ENCODE measurements around the gene METRN.
A peak's percentile ranks its signal among the peaks of the same experiment; 100 is the strongest.

The METRN gene

DNA sequence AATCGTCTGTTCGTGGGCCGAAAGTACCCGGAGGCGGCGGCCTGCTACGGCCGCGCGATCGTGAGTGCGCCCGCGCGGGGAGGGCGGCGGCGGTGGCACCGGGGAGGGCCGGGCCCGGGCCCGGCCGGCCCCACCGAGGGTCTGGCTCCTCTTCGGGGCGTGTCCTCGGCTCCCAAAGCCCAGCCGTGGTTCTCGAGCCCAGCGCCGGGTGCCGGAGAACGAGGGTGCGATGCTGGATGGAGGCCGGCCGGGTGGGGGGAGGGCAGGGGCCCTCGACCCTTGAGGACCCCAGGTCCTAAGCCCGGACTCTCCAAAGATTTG is 34.3 kb upstream of the METRN start:
- Histone ChIP-seq H2AK5ac (ENCODE audit: low read length, severe bottlenecking) (no peak overlapping the region), H3K4me2 (ENCODE audit: low read length, poor library complexity, severe bottlenecking) (peak overlapping the region; percentile 83), H4K8ac (ENCODE audit: low read length) (peak overlapping the region; percentile 72), H4K91ac (ENCODE audit: low read length) (peak overlapping the region; percentile 52), H3K9ac (ENCODE audit: low read length) (peak overlapping the region; percentile 94), H3K18ac (ENCODE audit: low read depth in 1 of 2, low read length in 2 of 2) (peak overlapping the region; percentile 50 to 76), H3K14ac (ENCODE audit: low read length in 2 of 2) (peak overlapping the region in 1 of 2 experiments; percentile 80), H2BK5ac (ENCODE audit: low read depth, low read length, poor library complexity, severe bottlenecking) (peak overlapping the region; percentile 20), H2BK120ac (ENCODE audit: low read depth, low read length) (peak overlapping the region; percentile 45), H3K36me3 (ENCODE audit: control insufficient read depth in 1 of 2, insufficient read depth in 2 of 2, low read depth in 1 of 2, low read length in 2 of 2) (peaks cover 29 to 58% of the 10 kb centered on the region in 2 experiments), H3K27ac (ENCODE audit: low read length, poor library complexity, severe bottlenecking) (peak overlapping the region; percentile 59), H2BK15ac (ENCODE audit: low read depth, poor library complexity, severe bottlenecking) (no peak overlapping the region), H3K4me3 (ENCODE audit: insufficient read depth in 1 of 2, low read depth in 1 of 2, low read length in 2 of 2) (peak overlapping the region; percentile 80 to 93), H2AFZ (ENCODE audit: low read depth, low read length) (no peak overlapping the region), H3K79me1 (replicated peaks; ENCODE audit: low read length, poor library complexity, severe bottlenecking) (peaks cover 14% of the 10 kb centered on the region), H3K4me1 (ENCODE audit: control insufficient read depth, insufficient read depth, low read depth, low read length) (peaks cover 71% of the 10 kb centered on the region), H3K4ac (ENCODE audit: low read depth in 1 of 2, low read length in 2 of 2) (peak overlapping the region; percentile 65 to 91), H3K23ac (ENCODE audit: low read length in 2 of 2) (no peak overlapping the region), H3K9me3 (ENCODE audit: control insufficient read depth, low read length) (no peaks in the 10 kb centered on the region), H3K27me3 (ENCODE audit: control insufficient read depth in 1 of 2, insufficient read depth in 1 of 2, low read length in 2 of 2) (no peaks in the 10 kb centered on the region), H2BK12ac (ENCODE audit: low read length in 2 of 2) (no peak overlapping the region)
- WGBS: under 1% methylated on average over 38 of the region's 38 CpGs
- no peak for DNase-seq

DNA sequence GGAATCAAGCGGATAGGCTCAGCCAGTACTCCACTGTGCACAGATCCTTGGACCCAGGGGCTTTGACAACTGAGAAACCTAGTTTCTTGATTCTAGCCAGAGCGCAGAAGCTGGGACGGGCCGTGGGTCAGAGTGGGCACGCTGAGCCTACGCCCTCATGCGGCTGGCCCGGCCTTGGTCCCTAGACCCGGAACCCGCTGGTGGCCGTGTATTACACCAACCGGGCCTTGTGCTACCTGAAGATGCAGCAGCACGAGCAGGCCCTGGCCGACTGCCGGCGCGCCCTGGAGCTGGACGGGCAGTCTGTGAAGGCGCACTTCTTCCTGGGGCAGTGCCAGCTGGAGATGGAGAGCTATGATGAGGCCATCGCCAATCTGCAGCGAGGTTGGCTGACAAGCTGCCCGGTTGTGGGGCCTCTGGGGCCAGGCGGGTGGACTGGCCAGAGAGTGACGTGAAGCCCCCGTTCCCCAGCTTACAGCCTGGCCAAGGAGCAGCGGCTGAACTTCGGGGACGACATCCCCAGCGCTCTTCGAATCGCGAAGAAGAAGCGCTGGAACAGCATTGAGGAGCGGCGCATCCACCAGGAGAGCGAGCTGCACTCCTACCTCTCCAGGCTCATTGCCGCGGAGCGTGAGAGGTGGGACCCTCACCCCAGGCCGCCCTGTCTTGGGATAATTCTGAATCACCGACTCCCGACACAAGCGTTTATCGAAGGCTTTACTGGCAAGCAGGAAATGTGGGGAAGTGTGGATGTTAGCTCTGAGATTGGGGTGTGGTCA is 33.8 kb upstream of the METRN start:
- Histone ChIP-seq H3K27me3 (ENCODE audit: control insufficient read depth in 1 of 2, insufficient read depth in 1 of 2, low read length in 2 of 2) (no peaks in the 10 kb centered on the region), H3K9me3 (ENCODE audit: control insufficient read depth, low read length) (no peaks in the 10 kb centered on the region), H3K36me3 (ENCODE audit: control insufficient read depth in 1 of 2, insufficient read depth in 2 of 2, low read depth in 1 of 2, low read length in 2 of 2) (peaks cover 29 to 64% of the 10 kb centered on the region in 2 experiments), H2BK12ac (ENCODE audit: low read length in 2 of 2) (peak overlapping the region in 1 of 2 experiments; percentile 31), H3K4ac (ENCODE audit: low read depth in 1 of 2, low read length in 2 of 2) (peak overlapping the region; percentile 33 to 91), H4K91ac (ENCODE audit: low read length) (no peak overlapping the region), H3K9ac (ENCODE audit: low read length) (peak overlapping the region; percentile 94), H2AFZ (ENCODE audit: low read depth, low read length) (peak overlapping the region; percentile 3), H2BK15ac (ENCODE audit: low read depth, poor library complexity, severe bottlenecking) (no peak overlapping the region), H3K4me1 (ENCODE audit: control insufficient read depth, insufficient read depth, low read depth, low read length) (peaks cover 70% of the 10 kb centered on the region), H4K8ac (ENCODE audit: low read length) (no peak overlapping the region), H3K18ac (ENCODE audit: low read depth in 1 of 2, low read length in 2 of 2) (no peak overlapping the region), H2AK5ac (ENCODE audit: low read length, severe bottlenecking) (no peak overlapping the region), H3K23ac (ENCODE audit: low read length in 2 of 2) (peak overlapping the region in 1 of 2 experiments; percentile 85), H3K79me1 (replicated peaks; ENCODE audit: low read length, poor library complexity, severe bottlenecking) (peaks cover 19% of the 10 kb centered on the region), H3K4me2 (ENCODE audit: low read length, poor library complexity, severe bottlenecking) (peak overlapping the region; percentile 83), H2BK120ac (ENCODE audit: low read depth, low read length) (peak overlapping the region; percentile 15), H3K27ac (ENCODE audit: low read length, poor library complexity, severe bottlenecking) (peak overlapping the region; percentile 59), H3K4me3 (ENCODE audit: insufficient read depth in 1 of 2, low read depth in 1 of 2, low read length in 2 of 2) (peak overlapping the region; percentile 80 to 93), H3K14ac (ENCODE audit: low read length in 2 of 2) (peak overlapping the region in 1 of 2 experiments; percentile 88), H2BK5ac (ENCODE audit: low read depth, low read length, poor library complexity, severe bottlenecking) (no peak overlapping the region)
- peak; percentile 58 for DNase-seq
- 59% methylated on average over 44 of the region's 44 CpGs for WGBS

DNA sequence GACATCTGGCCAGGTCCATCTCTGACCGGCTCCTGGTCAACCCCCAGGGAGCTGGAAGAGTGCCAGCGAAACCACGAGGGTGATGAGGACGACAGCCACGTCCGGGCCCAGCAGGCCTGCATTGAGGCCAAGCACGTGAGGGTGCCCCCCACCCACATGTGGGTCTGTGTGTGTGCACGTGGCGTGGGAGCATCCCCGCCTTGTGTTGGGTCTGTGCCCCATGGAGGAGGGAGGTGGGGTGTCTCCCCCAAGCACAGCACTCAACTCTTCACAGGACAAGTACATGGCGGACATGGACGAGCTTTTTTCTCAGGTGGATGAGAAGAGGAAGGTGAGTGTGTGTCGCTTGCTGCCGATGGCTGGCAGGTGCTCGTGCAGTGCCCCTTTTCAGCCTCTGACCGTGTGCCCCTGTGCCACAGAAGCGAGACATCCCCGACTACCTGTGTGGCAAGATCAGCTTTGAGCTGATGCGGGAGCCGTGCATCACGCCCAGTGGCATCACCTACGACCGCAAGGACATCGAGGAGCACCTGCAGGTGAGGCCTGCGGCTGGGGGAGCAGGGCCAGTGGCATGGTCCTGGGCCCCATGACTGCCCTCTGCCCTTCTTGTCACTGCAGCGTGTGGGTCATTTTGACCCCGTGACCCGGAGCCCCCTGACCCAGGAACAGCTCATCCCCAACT is 33.0 kb upstream of the METRN start:
- Histone ChIP-seq H2AFZ (ENCODE audit: low read depth, low read length) (no peak overlapping the region), H3K4me2 (ENCODE audit: low read length, poor library complexity, severe bottlenecking) (peak overlapping the region; percentile 83), H2AK5ac (ENCODE audit: low read length, severe bottlenecking) (no peak overlapping the region), H2BK12ac (ENCODE audit: low read length in 2 of 2) (no peak overlapping the region), H2BK120ac (ENCODE audit: low read depth, low read length) (no peak overlapping the region), H2BK15ac (ENCODE audit: low read depth, poor library complexity, severe bottlenecking) (no peak overlapping the region), H3K36me3 (ENCODE audit: control insufficient read depth in 1 of 2, insufficient read depth in 2 of 2, low read depth in 1 of 2, low read length in 2 of 2) (peaks cover 36 to 68% of the 10 kb centered on the region in 2 experiments), H4K8ac (ENCODE audit: low read length) (peak overlapping the region; percentile 38), H4K91ac (ENCODE audit: low read length) (no peak overlapping the region), H3K79me1 (replicated peaks; ENCODE audit: low read length, poor library complexity, severe bottlenecking) (peaks cover 27% of the 10 kb centered on the region), H3K4me1 (ENCODE audit: control insufficient read depth, insufficient read depth, low read depth, low read length) (peaks cover 68% of the 10 kb centered on the region), H3K23ac (ENCODE audit: low read length in 2 of 2) (no peak overlapping the region), H3K4me3 (ENCODE audit: insufficient read depth in 1 of 2, low read depth in 1 of 2, low read length in 2 of 2) (peak overlapping the region in 1 of 2 experiments; percentile 93), H3K9ac (ENCODE audit: low read length) (peak overlapping the region; percentile 94), H3K14ac (ENCODE audit: low read length in 2 of 2) (no peak overlapping the region), H3K18ac (ENCODE audit: low read depth in 1 of 2, low read length in 2 of 2) (no peak overlapping the region), H2BK5ac (ENCODE audit: low read depth, low read length, poor library complexity, severe bottlenecking) (no peak overlapping the region), H3K27me3 (ENCODE audit: control insufficient read depth in 1 of 2, insufficient read depth in 1 of 2, low read length in 2 of 2) (no peaks in the 10 kb centered on the region), H3K4ac (ENCODE audit: low read depth in 1 of 2, low read length in 2 of 2) (no peak overlapping the region), H3K27ac (ENCODE audit: low read length, poor library complexity, severe bottlenecking) (no peak overlapping the region), H3K9me3 (ENCODE audit: control insufficient read depth, low read length) (no peaks in the 10 kb centered on the region)
- 85% methylated on average over 28 of the region's 28 CpGs for WGBS
- DNase-seq: no peak
